GM13976 (cell line): ENCODE data around the gene NOC2L.

ENCODE experiments used
- DNase-seq: peaks from one replicate; pipeline ENCODE4 v3.0.0; 2012; ENCODE audit warnings: low spot score
- in situ Hi-C: fragments of 300-500 bp; cut with MboI; formaldehyde crosslinking; loops from one replicate; pipeline ENCODE4 v1.12.0; 2022; ENCODE audit warnings: low sequenced_read_pairs, mixed read lengths, inconsistent platforms; ENCODE audit not compliant: unreplicated experiment
- TF ChIP-seq, protein P1 (sequence below): IDR thresholded peaks from 2 replicates; pipeline ENCODE4 v1.5.1; 2012; ENCODE audit warnings: borderline replicate concordance, mild to moderate bottlenecking; ENCODE audit not compliant: insufficient read depth; ENCODE audit errors: extremely low read depth, missing control alignments, control extremely low read depth

The NOC2L gene

GRCh38 chr1:929712-930632, 29.1 kb downstream of the NOC2L start:
- DNase-seq = no peak
- TF ChIP-seq, protein P1, sequence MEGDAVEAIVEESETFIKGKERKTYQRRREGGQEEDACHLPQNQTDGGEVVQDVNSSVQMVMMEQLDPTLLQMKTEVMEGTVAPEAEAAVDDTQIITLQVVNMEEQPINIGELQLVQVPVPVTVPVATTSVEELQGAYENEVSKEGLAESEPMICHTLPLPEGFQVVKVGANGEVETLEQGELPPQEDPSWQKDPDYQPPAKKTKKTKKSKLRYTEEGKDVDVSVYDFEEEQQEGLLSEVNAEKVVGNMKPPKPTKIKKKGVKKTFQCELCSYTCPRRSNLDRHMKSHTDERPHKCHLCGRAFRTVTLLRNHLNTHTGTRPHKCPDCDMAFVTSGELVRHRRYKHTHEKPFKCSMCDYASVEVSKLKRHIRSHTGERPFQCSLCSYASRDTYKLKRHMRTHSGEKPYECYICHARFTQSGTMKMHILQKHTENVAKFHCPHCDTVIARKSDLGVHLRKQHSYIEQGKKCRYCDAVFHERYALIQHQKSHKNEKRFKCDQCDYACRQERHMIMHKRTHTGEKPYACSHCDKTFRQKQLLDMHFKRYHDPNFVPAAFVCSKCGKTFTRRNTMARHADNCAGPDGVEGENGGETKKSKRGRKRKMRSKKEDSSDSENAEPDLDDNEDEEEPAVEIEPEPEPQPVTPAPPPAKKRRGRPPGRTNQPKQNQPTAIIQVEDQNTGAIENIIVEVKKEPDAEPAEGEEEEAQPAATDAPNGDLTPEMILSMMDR = no peak
- in situ Hi-C loops = no loop called here

DNA sequence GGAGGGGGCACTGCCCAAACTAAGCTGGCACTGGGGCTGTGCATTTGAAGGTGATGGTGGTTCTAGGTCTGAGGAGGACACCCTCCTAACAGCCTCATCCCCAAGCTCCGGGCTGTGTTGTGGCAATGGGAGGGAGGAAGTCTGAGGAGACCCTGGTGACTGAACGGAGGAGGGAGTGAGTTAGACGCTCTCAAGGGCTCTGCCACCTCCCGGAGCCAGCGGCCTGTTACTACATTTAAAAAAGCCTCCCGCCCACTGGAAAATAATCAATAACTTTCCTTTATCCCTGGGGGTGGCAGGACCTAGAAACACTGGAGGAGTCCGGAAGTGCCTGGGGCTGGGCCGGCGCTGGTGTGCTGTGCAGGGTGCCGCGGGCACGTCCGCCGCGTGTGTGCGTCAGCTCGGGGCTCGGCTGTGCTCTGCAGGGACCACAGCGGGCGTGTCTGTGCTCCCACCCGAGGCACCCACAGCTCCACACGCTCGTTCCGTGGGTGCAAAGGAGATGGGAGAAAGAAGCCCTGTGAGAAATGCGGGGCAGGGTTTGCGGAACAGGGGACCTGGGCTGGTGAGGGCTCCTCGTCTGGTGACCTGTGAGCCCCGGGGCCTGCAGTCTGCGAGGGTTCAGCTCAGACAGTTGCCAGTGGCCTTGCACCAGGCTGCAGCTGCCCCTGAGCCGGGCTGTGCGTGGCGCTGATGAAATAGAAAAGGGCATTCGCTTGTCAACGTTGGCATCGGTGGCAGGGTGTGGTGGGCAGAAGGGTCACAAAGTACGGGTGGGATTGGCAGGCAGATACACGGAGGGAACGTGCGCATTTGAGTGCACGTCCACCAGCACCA, 30.0 kb downstream of the NOC2L start:
- TF ChIP-seq, protein P1 = no peak
- in situ Hi-C loops = no loop called here
- no peak for DNase-seq

GRCh38 chr1:927748-928147, 31.3 kb downstream of the NOC2L start:
- DNase-seq = no peak
- TF ChIP-seq, protein P1 = no peak
- in situ Hi-C loops = no loop called here

DNA sequence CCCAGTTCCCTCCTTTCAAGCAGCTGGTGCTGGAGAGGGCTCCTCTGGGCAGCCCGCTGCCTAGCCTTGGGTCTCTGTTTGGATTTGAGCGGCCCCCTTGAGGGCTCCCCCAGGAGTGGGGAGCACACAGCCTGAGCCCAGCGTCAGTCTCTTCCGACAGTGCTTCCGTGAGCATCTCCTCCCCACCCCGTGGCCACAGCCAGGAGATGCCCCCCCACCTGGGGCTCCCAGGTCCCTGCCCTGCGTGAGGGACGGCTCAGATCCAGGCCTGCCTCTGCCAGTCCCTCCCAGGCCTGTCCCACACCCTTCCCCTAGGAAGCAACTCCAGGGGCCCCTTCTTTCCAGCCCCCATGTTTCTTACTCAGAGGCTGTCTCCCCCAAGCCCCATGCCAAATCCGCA, 31.8 kb downstream of the NOC2L start:
- in situ Hi-C loops = no loop called here
- DNase-seq = no peak
- TF ChIP-seq, protein P1 = no peak

- TF ChIP-seq, protein P1 = no peak
- no peak for DNase-seq
- in situ Hi-C loops = no loop called here
These were observed 33.3 kb downstream of the NOC2L start for GRCh38 chr1:925561-926421.
